ENCODE measurements around the gene FOXD4.
"Not testable (repeated sequence)": the region's sequence is repeated elsewhere in the genome, so short reads cannot be mapped to it uniquely, and the experiment has no call there.

DNA sequence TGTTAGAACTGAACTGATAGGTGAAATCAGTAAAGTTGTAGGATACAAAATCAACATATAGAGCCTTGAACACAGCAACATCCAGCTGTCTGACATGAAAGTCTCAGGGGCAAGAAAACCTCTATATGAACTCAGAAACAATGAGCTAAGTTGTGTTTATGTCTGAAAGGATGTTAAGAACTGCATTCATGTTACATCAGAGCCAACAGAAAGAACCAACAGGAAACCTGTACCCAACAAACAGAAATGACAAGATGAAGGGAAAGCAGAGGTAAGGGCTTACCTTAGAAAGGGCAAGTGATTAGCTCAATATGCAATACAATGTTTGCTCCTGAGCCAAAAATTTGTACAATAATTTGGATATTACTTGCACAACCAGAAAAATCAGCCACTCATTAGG is 31.5 kb downstream of the FOXD4 start:
- TF ChIP-seq, protein P1, sequence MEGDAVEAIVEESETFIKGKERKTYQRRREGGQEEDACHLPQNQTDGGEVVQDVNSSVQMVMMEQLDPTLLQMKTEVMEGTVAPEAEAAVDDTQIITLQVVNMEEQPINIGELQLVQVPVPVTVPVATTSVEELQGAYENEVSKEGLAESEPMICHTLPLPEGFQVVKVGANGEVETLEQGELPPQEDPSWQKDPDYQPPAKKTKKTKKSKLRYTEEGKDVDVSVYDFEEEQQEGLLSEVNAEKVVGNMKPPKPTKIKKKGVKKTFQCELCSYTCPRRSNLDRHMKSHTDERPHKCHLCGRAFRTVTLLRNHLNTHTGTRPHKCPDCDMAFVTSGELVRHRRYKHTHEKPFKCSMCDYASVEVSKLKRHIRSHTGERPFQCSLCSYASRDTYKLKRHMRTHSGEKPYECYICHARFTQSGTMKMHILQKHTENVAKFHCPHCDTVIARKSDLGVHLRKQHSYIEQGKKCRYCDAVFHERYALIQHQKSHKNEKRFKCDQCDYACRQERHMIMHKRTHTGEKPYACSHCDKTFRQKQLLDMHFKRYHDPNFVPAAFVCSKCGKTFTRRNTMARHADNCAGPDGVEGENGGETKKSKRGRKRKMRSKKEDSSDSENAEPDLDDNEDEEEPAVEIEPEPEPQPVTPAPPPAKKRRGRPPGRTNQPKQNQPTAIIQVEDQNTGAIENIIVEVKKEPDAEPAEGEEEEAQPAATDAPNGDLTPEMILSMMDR (IDR thresholded peaks at IDR 0.05; ENCODE audit: borderline replicate concordance, extremely low read depth, low read length, poor library complexity, severe bottlenecking) = not testable (repeated sequence)
- TF ChIP-seq EZH2 (IDR thresholded peaks at IDR 0.05; ENCODE audit: borderline replicate concordance, low read depth, low read length, severe bottlenecking) = not testable (repeated sequence)

Data from DND-41 (cell line).